NCI-H1694 treated with DMSO at 0.1 percent for 48 hours (cell line): ENCODE measurements around the gene APOBR.
"Not testable (repeated sequence)": the region's sequence is repeated elsewhere in the genome, so short reads cannot be mapped to it uniquely, and the experiment has no call there.

ENCODE experiments used
- DNase-seq: peaks from one replicate; lab custom pipeline; 2025; lab: John Stamatoyannopoulos, UW

The APOBR gene

DNA sequence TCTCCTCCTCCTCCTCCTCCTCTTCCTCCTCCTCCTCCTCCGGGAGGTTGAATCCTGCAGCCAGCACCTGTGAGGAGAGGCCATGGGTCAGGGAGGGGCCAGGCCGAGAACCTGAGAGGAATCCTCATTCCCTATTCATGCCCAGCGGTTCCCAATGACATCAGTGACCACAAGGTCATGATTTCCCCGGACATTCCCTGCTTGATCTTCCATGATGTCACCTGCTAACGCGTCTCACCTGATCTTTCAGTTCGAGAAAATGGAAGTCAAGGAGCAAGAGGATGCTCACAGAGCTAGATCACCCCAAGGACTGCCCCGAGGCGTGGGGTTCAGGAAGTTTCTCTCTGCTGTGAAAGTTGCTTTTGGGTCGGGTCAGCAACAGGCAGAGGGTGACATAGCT is 5.4 kb downstream of the APOBR start:
- DNase-seq = no peak

DNA sequence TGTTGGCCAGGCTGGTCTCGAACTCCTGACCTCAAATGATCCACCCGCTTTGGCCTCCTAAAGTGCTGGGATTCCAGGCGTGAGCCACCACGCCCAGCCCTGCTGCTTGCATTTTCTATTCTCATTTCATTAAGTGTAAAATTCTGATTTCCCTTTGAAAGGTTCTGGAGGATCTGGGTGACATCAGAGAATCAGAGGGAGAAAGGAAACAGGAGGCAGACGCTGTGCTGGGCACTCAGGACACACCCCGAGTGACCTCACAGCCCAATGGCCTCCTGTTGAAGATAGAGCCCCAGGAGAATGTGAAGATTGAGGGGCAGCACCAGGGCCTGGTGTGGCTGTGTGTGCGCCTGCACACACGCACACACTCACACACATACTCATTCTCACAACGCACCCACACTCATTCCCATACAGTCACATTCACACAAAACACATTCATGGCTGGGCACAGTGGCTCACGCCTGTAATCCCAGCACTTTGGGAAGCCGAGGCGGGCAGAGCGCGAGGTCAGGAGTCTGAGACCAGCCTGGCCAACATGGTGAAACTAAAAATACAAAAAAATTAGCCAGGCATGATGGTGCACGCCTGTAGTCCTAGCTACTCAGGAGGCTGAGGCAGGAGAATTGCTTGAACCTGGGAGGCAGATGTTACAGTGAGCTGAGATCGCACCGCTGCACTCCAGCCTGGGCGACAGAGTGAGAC is 6.2 kb downstream of the APOBR start:
- not testable (repeated sequence) for DNase-seq

DNA sequence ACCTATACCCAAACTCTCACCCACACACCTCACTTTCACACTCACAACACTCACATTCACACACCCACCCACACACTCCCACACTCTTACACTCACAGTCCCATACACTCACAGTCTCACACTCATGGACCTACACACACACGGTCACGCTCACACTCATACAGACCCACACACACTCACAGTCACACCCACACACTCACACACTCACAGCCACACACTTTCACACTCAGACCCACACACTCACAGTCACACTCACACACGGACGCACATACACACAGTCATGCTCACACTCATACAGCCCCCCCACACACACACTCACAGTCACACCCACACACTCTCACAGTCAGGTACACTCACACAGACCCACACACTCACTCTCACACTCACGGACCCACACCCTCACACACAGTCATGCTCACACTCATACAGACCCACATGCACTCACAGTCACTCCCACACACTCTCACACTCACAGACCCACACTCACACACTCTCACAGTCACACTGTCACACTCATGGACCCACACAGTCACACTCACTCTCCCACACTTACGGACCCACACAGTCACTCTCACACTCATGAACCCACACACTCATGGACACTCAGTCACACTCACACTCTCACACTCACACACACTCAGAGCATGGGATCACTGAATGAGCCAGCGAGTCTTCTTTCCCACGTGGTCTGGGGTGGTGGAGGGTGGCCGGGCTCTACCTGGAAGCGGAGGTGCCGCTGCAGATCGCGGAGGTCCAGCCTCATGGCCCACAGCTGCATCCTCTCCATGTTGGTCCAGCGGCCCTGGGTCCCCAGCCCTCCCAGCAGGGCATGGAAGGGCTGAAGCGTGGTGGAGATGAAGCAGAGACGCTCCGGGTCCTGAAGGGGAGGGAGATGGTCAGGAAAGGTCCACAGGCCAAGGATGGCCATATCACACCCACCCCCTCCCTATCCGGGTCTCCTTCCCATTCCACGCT is 7.1 kb downstream of the APOBR start:
- no peak for DNase-seq

DNA sequence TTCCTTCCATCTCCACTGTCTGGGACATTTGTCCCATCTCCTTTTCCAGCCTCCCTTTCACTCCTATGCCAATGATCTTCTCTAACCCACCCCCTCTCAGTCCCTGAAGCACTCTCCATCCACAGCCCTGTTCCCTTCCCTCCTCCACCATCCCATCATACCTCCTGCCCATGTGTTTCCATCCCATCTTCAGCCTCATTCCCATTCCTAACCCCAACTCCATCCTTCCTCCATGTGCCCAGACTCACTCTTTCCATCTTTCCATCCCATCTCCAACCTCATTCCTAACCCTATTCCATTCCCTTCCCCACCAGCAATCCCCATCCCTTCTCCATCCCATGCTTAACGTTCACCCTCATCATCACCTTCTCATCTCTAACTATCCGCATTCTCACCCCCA is 7.8 kb downstream of the APOBR start:
- no peak for DNase-seq

DNA sequence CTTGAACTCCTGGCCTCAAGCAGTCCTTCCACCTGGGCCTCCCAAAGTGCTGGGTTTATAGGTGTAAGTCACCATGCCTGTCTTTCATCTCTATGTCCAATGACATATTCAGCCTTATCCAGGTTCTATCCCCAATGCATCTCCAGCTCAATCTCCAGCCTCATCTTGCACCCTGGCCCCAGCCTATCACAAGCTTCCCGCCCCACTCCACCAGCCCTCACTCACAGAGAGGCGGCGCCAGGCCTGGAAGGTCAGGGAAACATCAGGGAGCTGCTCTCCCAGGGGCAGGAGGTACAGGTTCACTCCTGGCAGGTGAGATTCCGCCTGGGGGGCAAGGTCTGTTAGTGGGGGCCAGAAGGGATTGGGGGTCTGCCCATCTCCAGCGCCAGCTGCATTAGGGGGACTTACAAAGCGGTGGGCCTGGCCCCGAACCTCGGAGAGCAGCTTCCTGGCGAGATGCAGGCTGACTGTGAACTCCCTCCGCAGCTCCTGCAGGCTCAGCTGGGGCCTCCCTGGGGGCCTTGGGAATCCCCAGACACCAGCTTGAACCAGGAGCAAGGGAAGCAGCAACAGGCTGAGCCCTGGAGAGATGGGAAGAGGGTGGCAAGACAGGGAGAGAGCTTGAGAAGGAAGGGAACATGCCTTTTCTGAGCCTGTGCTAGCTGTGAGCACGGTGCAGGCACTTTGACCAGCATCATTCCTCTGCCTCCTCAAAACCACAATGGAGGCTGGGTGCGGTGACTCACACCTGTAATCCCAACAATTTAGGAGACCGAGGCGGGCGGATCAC is 9.2 kb downstream of the APOBR start:
- DNase-seq = no peak

DNA sequence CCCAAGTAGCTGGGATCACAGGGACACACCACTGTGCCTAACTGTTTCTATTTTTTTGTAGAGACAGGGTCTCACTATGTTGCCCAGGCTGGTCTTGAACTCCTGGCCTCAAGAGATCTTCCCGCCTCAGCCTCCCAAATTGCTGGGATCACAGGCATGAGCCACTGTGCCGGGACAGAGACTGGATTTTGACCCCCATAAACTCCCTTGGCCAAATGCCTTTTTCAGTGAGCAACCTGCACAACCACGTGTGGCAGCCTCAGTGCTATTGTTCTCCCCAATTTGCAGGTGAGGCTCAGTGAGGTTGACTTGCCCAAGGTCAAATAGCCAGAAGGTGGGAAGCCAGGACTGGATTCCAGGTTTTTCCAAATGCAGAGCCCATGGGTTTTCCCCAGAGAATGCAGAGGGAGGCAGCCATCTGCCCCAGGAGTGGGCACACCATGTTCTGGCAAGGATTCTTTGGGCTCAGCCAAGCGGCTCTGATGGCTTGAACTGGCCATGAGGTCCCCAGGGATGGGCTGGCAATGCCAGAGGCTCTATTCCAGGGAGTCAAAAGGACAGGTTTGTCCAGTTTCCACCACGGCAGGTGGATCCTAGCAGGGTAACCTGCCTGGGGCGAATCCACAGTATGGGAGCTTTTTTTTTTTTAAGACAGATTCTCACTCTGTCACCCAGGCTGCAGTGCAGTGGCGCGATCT is 10.4 kb downstream of the APOBR start:
- no peak for DNase-seq

DNA sequence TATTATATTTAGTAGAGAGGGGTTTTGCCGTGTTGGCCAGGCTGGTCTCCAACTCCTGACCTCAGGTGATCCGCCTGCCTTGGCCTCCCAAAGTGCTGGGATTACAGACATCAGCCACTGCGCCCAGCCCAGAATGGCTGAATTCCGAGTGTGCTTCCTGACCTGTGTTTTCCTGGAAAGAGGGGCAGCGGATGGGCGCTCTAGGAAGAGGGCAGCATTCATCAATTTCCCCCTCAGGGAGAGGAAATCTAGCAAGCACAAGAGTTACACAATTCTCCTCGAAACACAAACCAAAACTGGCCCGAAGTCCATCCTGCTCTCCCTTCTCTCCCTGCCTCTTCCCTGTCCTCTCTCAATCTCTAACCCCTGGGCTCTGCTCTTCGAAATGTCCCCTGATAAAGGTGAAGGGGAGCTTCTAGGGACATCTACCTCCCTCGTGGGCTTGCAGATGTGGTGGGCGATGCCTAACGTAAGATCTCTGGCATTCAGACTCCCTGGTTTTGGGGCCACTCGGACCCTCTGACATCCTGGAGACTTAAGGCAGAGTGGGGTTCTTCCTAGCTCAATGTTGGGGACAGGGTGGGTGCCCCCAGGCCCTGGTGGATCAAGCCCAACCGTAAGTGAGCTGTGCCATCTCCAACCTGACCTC is 11.2 kb downstream of the APOBR start:
- no peak for DNase-seq

DNA sequence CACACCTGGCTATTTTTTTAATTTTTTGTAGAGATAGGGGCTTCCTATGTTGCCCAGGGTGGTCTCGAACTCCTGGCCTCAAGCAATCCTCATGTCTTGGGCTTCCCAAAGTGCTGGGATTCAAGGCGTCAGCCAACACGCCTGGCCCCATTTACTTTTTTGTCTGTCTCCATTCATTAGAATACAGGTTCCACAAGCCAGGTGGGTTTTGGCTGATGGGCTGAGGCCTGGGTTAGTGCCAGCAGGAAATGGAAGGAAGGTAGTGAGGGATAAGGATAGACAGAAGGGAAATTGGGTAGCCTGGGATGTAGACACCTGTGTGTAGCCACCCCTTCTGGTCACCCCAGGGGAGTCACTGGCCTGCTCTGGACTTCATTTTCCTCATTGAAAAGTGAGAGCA is 16.6 kb downstream of the APOBR start:
- no peak for DNase-seq

DNA sequence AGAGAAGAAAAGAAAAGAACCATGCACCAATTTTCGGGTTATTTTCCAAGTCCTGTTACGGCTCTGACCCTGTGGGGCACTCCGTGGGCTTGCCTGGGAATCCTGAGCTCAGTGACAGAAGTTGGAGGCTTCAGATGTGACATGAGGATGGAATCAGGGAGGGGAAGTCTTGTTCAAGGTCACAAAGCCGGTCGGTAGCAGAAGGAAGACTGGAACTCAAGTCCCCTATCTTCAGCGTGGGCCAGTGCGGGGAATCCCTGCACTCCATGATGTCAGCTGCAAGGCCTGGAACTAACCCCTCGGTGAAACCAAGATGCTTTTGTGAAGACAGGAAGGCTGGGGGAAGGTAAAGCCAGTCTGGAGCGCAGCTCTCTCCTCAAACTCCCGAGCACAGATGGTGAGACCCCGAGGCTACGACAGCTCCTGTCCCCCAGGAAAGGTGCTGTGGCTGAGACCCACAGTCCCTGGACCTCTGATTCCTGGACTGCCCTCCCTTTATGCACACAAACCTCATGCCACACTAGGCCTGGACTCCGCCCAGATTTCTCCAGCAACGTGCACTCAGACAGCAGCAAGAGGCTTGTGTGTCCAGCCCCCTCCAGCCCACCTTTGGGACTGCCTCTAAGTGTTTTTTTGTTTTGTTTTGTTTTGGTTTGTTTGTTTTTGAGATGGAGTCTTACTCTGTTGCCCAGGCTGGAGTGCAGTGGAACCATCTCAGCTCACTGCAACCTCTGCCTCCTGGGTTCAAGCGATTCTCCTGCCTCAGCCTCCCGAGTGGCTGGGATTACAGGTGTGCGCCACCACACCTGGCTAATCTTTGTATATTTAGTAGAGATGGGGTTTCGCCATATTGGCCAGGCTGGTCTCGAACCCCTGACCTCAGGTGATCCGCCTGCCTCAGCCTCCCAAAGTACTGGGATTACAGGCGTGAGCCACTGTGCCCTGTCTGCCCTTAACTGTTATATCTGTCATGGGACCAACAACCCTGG is 17.7 kb downstream of the APOBR start:
- DNase-seq = no peak

DNA sequence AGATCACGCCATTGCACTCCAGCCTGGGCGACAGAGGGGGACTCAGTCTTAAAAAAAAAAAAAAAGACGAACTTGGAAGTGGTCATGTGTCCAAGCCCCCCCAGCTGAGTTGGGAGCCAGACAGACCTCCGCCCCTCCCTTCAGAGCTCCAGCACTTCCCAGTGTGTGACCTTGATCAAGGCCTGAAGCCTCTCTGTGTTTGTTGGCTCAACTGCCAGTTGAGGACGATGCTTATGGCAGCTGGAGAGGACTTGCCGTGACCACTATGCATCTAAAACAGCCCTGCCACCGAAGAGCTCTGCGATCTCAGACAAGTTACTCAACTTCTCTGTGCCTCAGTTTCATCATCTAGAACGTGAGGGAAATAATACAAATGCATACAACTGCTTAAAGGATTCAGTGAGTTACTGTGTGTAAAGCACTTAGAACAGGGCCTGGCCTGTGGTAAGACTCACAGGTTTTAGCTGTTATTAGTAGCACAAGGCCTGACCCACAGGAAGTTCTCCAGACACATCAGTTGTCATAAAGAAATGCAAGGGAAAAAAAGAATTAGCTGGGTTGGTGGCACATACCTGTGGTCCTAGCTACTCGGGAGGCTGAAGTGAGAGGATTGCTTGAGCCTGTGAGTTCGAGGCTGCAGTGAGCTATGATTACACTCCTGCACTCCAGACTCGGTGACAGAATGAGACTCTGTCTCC is 19.2 kb downstream of the APOBR start:
- DNase-seq = no peak

DNA sequence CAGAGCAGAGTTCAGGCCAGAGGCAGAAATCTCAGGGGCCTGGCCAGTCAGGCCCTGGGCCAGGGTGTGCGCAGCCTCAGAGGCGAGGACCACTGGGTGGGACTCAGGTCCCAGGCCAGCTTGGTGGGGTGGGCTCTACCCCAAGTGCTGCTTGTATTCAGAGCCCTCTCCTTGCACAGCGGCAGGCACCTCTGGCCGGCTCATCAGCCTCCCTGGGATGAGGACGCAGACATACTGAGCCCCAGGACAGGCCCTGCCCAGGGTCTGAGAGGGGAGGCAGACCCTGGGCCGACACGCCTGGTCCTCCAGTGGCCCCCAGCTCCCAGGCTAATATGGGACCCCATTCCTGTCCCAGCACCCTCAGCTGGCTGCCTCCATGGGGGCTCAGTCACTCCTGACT is 19.8 kb downstream of the APOBR start:
- DNase-seq = no peak

DNA sequence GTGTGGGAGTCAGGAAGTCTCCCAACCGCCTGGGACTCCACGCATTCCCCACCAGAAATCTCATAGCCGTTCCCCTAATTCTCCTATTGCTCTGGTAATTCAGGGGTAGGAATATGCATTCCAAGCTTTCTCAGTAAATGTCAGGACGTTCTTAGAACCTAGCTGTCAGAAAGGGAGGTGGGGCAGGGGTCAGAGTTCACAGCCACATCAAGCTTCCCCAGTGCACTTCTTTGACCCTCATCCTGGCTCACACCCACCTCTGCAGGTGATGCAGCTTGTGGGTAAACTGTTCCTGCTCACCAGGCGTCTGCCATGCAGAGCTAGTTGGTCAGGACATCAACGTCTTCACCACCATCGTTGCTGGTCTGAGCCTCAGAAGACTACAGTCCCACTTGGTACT is 26.2 kb downstream of the APOBR start:
- DNase-seq = no peak

DNA sequence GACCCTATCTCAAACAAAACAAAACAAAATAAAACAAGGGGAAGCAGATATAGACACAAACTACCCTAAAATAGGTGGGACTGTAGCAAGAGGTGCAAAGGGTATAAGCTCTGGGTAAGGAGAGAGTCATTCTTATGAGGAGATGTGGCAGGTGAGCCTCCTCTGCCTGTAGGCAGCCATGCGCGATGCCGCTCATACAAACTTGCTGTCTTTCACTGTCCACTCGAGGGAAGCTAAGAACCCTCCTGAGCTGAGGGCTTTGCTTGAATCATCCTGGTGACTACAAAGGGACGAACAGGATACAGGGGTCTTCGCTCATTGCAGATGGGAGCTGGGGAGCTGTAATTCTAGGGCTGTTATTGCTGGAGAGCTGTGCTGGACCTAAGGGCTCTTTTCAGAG is 27.0 kb downstream of the APOBR start:
- DNase-seq = no peak

DNA sequence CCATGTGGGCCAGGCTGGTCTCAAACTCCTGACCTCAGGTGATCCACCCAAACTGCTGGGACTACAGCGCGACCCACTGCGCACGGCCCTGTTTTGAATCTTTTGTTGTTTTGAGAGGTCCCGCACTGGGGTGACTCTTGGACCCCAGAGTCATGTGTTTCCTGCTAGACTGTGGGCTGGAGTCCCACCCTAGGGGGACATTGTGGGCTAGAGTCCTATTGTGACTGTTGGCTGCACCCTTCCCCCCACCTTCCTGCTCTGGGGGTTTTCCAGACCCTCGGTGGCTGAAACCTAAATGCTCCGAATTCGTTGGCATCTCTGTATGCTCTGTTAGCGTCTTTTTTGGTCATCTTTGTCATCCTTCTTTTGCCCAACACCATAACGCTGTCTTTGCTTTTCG is 28.3 kb downstream of the APOBR start:
- DNase-seq = no peak

DNA sequence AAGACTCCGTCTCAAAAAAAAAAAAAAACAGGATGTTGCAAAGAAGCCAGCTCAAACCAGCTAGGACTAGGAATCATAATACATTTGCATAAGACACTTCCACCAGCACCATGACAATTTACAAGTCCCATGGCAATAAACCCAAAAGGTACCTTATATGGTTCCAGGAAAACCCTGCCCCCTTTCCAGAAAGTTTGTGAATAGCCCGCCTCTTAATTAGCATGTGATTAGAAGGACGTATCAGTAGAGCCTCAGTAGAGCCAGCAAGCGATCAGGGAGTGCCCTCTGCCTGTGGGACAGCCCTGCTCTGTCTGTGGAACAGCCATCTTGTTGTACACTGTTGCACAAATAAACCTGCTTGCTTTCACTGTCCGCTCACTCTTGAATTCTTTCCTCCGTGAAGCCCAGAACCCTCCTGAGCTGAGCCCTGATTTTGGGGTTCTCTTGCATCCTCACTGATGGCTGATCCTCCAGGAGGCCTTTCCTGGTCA is 30.3 kb downstream of the APOBR start:
- DNase-seq = no peak

DNA sequence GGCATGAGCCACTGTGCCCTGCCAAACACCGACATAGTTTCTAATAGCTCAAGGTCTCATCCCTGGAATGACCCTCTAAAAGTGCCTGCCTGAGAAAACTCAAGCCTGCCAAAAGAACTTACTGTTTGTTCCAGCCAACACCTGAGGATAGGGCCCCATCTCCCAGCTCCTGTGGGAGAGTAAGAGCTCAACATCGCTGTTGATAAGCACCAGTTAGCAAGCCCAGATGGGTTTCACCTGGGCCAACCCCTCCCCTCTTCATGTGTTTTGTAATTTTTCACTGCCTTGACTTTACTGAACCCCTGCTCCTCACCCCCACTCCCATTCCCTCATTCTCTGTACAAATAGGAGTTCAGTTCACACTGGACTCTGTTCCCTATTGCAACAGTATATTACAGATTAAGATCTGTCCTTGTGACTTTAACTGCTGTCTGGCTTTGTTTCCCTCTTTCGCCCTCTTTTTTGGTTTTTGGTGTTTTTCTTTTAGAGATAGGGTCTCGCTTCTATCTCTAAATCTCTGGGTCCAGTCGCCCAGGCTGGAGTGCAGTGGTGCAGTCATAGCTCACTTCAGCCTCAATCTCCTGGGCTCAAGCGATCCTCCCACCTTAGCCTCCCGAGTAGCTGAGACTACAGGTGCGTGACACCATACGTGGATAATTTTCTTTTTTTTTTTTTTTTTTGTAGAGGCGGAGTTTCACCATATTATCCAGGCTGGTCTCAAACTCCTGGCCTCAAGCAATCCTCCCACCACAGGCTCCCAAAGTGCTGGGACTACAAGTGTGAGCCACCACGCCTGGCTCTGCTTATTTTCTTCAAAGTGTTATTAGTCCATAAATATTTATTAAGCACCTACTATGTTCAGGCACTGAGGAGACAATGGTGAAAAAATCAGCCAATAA is 32.0 kb downstream of the APOBR start:
- DNase-seq = no peak

DNA sequence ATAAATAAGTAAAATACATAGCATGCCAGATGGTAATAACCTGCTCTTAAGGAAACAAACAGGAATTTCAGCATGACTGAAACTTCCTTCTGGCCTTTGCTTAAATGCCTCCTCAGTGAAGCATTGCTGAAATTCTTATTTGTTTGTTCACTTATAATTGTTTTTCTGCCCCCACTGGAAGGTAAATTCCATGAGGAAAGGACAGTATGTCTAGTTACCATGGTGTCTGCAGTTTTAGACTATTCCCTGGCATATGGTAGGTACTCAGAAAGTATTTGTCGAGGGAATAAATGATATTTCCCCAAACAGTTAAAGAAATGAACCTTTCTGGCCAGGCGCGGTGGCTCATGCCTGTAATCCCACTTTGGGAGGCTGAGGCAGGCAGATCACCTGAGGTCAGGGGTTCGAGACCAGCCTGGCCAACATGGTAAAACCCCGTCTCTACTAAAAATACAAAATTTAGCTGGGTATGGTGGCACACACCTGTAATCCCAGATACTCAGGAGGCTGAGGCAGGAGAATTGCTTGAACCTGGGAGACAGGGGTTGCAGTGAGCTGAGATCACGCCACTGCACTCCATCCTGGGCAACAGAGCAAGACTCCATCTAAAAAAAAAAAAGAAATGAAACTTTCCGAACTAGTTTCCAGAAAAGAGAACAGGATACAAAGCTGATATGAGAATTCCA is 32.8 kb downstream of the APOBR start:
- not testable (repeated sequence) for DNase-seq

DNA sequence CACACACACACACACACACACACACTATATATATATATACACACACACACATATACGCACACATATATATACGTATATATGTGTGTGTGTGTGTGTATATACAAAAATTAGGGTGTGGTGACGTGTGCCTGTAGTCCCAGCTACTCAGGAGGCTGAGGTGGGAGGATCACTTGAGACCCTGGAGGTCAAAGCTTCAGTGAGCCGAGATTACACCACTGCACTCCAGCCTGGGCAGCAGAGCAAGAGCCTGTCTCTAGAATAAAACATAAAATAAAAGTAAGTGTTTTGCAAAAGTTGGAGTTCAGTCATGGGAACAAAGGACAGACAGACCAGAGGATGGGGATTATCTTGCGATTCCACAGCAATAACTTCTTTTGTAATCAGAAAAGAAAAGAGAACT is 33.5 kb downstream of the APOBR start:
- no peak for DNase-seq
